Kidney (tissue), 14 donors: ENCODE measurements around the gene ZNF644. TPM values are rescaled to one million over a fixed set of nuclear protein-coding genes. Genes with fewer than 3 reads are reported as not detected.

Experiments
- DNase-seq, 5 donors: peaks; one replicate each; pipeline ENCODE4 v3.0.0-alpha.2; 2013 to 2020
- FAIRE-seq: peaks from 2 replicates; lab custom pipeline; 2012; peaks lifted over from hg19 to GRCh38; lab: Jason Lieb, UNC
- H3K27ac ChIP-seq, 2 donors: one replicate each; pipeline ENCODE4 v1.7.0; 2013; ENCODE audit warnings: low read depth in 2 of 2, low read length in 2 of 2, inconsistent platforms in 1 of 2
- H3K27me3 ChIP-seq: one replicate; pipeline ENCODE4 v1.7.1; 2013; ENCODE audit warnings: low read length, inconsistent platforms; ENCODE audit not compliant: control insufficient read depth, insufficient read depth
- H3K36me3 ChIP-seq, 3 donors: one replicate each; pipeline versions ENCODE4 v1.7.0 to v1.7.1; 2013; ENCODE audit warnings: low read length in 3 of 3, control low read depth in 1 of 3, inconsistent platforms in 1 of 3; ENCODE audit not compliant: insufficient read depth in 3 of 3, control insufficient read depth in 2 of 3
- H3K4me1 ChIP-seq, 3 donors: one replicate each; pipeline versions ENCODE4 v1.7.0 to v1.7.1; 2013; ENCODE audit warnings: low read length in 3 of 3, inconsistent platforms in 1 of 3, low read depth in 1 of 3; ENCODE audit not compliant: control insufficient read depth in 2 of 3, insufficient read depth in 2 of 3
- H3K4me3 ChIP-seq, 3 donors: one replicate each; pipeline versions ENCODE4 v1.7.0 to v1.8.1; 2013; ENCODE audit warnings: low read length in 3 of 3, control low read depth in 1 of 3, inconsistent platforms in 1 of 3
- H3K9ac ChIP-seq, 3 donors: one replicate each; pipeline versions ENCODE4 v1.7.0 to v1.7.1; 2013; ENCODE audit warnings: low read length in 3 of 3, control low read depth in 1 of 3, inconsistent platforms in 1 of 3
- H3K9me3 ChIP-seq, 3 donors: one replicate each; pipeline versions ENCODE4 v1.7.0 to v1.7.1; 2013; ENCODE audit warnings: low read length in 3 of 3, control low read depth in 1 of 3, inconsistent platforms in 1 of 3; ENCODE audit not compliant: control insufficient read depth in 2 of 3, insufficient read depth in 1 of 3
- intact Hi-C: fragments of 100-400 bp; cut with DNase I; formaldehyde crosslinking; loops from one replicate; pipeline ENCODE4 v1.11.1; 2022
- polyA plus RNA-seq: library from polyadenylated mRNA; stranded (reverse); fragments of 350-450 nt; fragmentation: Illumina TruSeq; extraction: RNeasy Lipid Tissue Mini Kit (QIAGEN cat#74804); gene quantifications from one replicate; pipeline ENCODE4 v1.2.3, GENCODE V29; 2014; ENCODE audit warnings: low read depth, low replicate concordance; ENCODE audit not compliant: insufficient read depth
- total RNA-seq: library from RNA; stranded (reverse); fragmentation: NEBNext Ultra II Directional; extraction: Animal tissue kit (Norgen Biotek cat#: 25700); gene quantifications from one replicate; pipeline ENCODE4 v1.2.1, GENCODE V29; 2021
- TF ChIP-seq, protein P1 (sequence below): IDR thresholded peaks from 3 replicates; pipeline ENCODE4 v1.5.1; 2012; ENCODE audit warnings: mild to moderate bottlenecking, moderate library complexity, borderline replicate concordance; ENCODE audit not compliant: insufficient read depth; ENCODE audit errors: extremely low read depth
- donor health status: control.
- donor health status: control.
- donor health status: control.
- donor health status: control.
- donor health status: control.
- donor health status: DM: yes; HTN: yes; CAD: no.
- donor health status: Normal renal cell carcinoma (clear cell type).

ZNF644 gene
- total and polyA plus RNA-seq, 2 donors from 2014 or later = 10.5 to 60.4 TPM

DNA sequence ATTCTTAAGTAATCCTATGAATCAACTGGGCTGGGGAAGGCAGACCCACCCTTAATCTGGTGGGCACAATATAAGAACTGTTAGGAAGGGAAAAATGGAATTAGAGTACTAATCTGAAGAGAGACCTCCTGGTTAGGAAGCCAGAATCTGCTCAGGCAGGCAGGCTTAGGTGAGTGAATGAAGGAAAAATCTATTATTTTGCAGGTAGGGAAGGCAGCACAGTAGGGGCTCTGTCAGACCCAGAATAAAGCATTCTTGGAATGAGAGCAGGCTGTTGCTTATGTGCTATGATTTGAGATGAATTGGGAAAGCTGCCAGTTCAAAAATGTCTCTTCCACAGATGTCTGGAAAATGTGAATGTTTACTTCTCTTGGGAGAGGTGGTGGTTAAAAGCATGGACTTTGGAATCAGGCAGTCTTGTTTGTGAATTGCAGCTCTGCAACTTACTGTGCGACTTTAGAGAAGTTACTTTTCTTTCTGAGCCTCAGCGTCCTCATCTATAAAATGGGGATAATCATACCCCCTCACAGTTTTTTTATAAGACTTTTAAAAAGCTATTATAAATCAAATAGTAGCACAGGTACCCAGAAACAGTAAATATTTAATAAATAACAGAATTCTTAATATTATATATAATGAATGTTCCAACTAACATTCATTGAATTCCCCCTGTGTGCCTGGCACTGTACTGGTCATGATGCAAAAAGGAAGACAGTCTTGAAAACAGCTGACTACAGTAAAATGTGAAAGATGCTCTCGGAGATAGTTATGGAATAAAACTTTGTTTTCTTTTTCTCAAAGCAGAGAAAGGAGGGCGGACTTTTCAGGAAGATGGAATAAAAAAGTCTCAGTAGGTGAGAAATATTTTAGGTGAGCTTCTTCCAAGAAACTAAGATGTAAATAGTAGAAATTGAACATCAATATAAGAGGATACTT is 15.3 kb upstream of the ZNF644 start:
- Histone ChIP-seq H3K36me3 (no peaks in the 10 kb centered on the region), H3K9ac (no peak overlapping the region), H3K4me1 (no peaks in the 10 kb centered on the region), H3K4me3 (no peak overlapping the region), H3K9me3 (peaks cover 0 to under 1% (median 0%) of the 10 kb centered on the region in 3 donors), H3K27ac (no peak overlapping the region), H3K27me3 (no peaks in the 10 kb centered on the region)
- no peak for FAIRE-seq
- TF ChIP-seq, protein P1, sequence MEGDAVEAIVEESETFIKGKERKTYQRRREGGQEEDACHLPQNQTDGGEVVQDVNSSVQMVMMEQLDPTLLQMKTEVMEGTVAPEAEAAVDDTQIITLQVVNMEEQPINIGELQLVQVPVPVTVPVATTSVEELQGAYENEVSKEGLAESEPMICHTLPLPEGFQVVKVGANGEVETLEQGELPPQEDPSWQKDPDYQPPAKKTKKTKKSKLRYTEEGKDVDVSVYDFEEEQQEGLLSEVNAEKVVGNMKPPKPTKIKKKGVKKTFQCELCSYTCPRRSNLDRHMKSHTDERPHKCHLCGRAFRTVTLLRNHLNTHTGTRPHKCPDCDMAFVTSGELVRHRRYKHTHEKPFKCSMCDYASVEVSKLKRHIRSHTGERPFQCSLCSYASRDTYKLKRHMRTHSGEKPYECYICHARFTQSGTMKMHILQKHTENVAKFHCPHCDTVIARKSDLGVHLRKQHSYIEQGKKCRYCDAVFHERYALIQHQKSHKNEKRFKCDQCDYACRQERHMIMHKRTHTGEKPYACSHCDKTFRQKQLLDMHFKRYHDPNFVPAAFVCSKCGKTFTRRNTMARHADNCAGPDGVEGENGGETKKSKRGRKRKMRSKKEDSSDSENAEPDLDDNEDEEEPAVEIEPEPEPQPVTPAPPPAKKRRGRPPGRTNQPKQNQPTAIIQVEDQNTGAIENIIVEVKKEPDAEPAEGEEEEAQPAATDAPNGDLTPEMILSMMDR = no peak
- DNase-seq = no peak
- intact Hi-C loops = no loop called here

DNA sequence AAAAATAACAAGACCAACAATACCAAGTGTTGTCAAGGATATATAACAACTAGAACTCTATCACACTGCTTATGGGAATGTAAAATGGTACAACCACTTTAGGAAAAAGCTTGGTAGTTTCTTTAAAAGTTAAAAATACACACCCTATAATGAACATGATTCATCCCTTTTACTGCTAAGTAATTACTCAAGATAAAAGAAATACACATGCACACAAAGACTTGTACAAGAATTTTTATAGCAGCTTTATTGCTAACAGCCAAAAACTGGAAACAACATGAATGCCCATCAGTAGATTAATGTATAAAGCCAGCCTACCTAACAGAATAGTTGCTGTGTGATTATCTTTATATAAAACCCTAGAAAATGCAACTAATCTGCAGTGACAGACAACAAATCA is 10.5 kb upstream of the ZNF644 start:
- Histone ChIP-seq H3K9me3 (no peaks in the 10 kb centered on the region), H3K9ac (no peak overlapping the region), H3K4me3 (no peak overlapping the region), H3K4me1 (no peaks in the 10 kb centered on the region), H3K36me3 (no peaks in the 10 kb centered on the region), H3K27ac (no peak overlapping the region), H3K27me3 (no peaks in the 10 kb centered on the region)
- DNase-seq (no peak), FAIRE-seq (no peak)
- TF ChIP-seq, protein P1 = no peak
- intact Hi-C loops = no loop called here

DNA sequence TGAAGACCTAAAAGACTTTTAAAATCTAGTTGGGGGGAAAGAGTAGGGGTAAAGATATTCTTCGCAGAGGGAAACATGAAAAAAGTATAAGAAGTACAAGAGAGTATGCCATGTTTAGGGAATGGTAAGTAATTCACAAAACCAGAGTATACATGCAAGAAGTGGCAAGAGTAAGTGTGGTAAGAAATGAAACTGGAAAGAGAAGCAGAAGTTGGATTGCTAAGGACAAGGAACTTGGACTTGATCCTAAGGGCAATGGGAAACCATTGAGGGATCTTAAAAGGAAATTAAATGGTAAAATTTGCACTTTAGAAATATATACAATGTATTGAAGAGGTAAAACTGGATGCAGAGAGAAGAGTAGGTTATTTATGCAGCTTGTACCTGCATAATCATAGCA is 9.2 kb upstream of the ZNF644 start:
- Histone ChIP-seq H3K4me3 (no peak overlapping the region), H3K9me3 (no peaks in the 10 kb centered on the region), H3K4me1 (no peaks in the 10 kb centered on the region), H3K27ac (no peak overlapping the region), H3K27me3 (no peaks in the 10 kb centered on the region), H3K9ac (no peak overlapping the region), H3K36me3 (no peaks in the 10 kb centered on the region)
- no peak for DNase-seq
- TF ChIP-seq, protein P1 = no peak
- no peak for FAIRE-seq
- intact Hi-C loops = no loop called here
